ENCODE measurements around the gene STX8.
A peak's percentile ranks its signal among the peaks of the same experiment; 100 is the strongest.
"Not testable (repeated sequence)": the region's sequence is repeated elsewhere in the genome, so short reads cannot be mapped to it uniquely, and the experiment has no call there.

The STX8 gene

GRCh38 chr17:9509236-9509816, 66.3 kb downstream of the STX8 start:
- no peak for DNase-seq (ENCODE audit: low read depth)

- DNase-seq (ENCODE audit: low read depth): no peak
Observed at GRCh38 chr17:9499041-9499440, 76.6 kb downstream of the STX8 start.

DNA sequence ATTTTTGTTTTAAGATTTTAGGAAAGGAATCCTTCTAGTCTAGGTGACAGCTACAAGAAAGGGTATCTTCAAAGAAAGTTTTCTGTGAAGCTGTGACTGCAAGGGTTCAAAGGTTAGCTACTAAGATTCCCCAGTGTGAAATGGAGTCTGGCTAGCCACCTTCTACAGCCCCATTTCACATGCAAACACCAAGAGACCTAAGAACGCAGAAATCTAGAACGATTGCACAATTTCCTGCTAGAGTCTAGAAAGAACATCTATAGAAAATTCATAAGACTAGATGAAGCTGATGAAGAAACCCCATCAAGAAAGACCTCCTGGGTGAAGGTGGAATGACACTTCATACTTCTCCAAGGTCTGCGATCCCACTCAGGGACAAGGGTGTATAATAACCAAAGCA, 77.1 kb downstream of the STX8 start:
- DNase-seq (ENCODE audit: low read depth): no peak

- DNase-seq (ENCODE audit: low read depth): no peak
Observed at GRCh38 chr17:9488556-9488955, 87.1 kb downstream of the STX8 start.

GRCh38 chr17:9487406-9487805, 88.2 kb downstream of the STX8 start:
- no peak for DNase-seq (ENCODE audit: low read depth)

DNA sequence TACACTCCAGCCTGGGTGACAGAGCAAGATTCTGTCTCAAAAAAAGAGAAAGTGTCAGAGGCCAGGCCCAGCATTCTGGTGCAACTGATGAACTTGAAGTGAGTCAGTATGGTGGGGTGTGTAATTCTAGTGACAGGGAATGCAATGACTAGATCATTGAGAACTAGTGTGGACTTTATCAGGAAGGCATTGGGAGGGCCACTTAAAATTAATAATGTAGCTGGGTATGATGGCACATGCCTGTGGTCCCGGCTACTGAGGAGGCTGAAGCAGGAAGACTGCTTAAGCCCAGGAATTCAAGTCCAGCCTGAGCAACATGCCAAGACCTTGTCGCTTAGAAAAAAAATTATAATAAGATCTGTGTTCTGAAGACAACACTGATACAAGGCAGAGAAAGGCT, 90.8 kb downstream of the STX8 start:
- no peak for DNase-seq (ENCODE audit: low read depth)

- no peak for DNase-seq (ENCODE audit: low read depth)
Observed at GRCh38 chr17:9479964-9480363, 95.7 kb downstream of the STX8 start.

- no peak for DNase-seq (ENCODE audit: low read depth)
Observed at GRCh38 chr17:9478889-9479288, 96.7 kb downstream of the STX8 start.

DNA sequence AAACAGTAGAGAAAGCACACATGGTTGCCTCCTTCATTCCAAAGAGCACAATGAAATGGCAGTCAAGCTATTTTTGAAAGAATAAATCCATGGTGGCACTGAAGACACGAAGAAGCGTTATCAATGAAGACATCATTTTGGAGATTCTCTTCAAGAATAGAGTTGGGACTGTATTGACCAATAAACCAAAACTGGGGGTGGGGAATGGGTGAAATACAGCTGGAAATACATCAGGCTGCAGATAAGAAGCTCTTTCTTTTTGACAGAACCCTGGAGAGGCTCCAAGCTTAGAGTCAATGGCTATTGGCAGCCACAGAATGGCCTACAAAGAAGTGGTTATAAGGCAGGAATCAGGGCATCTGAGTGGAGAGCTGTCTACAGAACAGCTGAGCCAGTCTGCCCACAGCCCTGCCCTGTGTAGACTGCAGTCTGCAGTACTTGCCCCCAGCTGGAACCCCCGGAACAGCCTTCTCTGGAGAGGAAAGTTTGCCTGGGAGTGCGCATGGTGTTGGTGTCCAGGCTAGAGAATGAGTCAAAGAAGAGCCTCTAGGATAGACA, 100.4 kb downstream of the STX8 start:
- DNase-seq (ENCODE audit: low read depth): no peak

GRCh38 chr17:9473711-9474110, 101.9 kb downstream of the STX8 start:
- DNase-seq (ENCODE audit: low read depth): no peak

- DNase-seq (ENCODE audit: low read depth): no peak
Observed at GRCh38 chr17:9472541-9472940, 103.1 kb downstream of the STX8 start.

GRCh38 chr17:9472094-9472493, 103.5 kb downstream of the STX8 start:
- no peak for DNase-seq (ENCODE audit: low read depth)

DNA sequence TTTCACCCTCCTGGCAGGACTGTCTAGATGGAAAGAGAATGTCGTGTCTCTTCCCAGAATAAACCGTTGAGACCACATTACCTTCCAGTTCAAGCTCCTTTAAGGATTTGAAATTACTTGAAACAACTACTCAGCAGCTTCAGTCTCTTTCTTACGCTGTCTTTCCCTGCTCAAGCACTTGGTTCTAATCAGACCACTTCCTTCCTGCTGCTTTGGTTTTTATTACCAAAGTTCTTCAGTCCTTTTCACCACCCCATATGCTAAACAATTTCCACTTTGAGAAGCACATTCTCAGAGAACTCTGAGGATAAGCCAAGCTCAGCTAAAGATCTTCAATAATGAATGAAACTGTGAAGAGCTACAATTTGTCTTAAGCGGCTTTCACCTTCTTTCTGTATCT, 105.4 kb downstream of the STX8 start:
- peak; percentile 15 for DNase-seq (ENCODE audit: low read depth)

GRCh38 chr17:9468937-9469336, 106.7 kb downstream of the STX8 start:
- no peak for DNase-seq (ENCODE audit: low read depth)

- no peak for DNase-seq (ENCODE audit: low read depth)
Observed at GRCh38 chr17:9468532-9468931, 107.1 kb downstream of the STX8 start.

DNA sequence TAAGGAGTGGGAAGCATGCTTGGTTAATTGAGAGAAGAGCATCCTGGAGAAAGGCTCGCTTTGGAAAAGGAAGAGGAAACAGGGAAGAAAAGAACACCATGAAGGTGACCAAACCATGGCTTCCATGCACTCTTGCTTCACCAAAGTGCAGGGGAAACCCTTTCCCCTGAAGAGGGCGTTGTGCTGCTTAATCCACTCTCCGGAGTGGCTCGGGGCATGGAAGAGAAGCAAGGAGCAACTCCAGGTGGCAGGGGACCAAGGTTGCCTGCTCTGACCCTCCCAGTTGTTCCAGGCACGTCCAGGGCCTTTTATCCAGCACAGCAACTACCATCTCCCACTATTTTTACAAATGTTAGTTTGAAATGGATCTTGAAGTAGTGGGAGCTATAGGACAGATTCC, 108.1 kb downstream of the STX8 start:
- DNase-seq (ENCODE audit: low read depth): no peak

DNA sequence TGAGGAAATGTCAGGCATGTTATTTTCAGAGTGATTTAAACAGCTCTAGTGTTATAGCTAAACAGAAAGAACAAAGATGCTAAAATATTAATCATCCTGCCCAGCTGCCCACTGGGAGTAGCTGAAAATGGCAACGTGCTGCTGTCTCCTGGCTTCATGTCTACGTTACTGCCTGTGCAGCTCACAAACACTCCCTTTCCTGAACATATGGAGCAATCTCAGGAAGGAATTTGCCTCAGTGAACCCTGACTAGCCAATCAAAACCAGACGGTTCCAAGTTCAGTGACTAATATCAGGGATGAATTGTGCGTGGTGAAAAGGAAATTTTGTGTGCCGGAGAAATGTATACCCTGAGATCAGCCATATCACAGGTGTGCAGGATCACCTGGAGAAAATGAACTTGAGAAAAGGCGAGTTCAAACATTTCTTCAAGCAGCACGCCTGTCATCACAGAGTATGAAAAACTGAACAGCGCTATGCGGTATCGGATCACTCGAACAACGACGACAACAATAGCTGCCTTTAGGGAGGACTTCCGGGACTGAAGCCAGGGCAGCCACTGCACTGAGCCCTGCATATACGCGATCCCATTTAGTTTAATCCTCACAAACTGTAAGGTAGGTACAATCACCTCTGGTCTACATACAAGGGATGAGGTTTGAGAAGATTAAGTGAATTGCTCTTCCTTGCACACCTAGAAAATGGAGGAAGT, 110.3 kb downstream of the STX8 start:
- DNase-seq (ENCODE audit: low read depth): peak; percentile 84

- DNase-seq (ENCODE audit: low read depth): no peak
Observed at GRCh38 chr17:9457005-9457404, 118.6 kb downstream of the STX8 start.

DNA sequence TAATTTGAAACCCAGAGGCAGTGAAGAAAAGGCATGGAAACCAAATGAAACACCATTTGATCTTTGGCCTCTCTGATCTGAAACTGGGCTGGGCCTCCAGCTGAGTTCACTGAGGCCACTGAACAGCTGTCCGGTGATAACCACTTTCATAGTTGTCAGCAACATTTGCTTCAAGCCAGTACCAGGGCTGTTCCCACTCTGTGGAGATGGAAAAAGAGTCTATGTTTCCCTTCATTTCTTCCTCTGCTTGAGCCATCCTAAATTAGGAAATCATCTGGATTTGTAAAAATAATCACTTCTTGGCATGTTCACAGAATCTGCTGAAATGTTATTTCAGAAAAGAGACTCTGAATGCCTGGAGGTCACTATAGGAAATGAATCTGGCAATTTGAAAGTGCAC, 119.3 kb downstream of the STX8 start:
- peak; percentile 14 for DNase-seq (ENCODE audit: low read depth)

- DNase-seq (ENCODE audit: low read depth): no peak
Observed at GRCh38 chr17:9451934-9452333, 123.7 kb downstream of the STX8 start.

- not testable (repeated sequence) for DNase-seq (ENCODE audit: low read depth)
Observed at GRCh38 chr17:9447298-9447697, 128.3 kb downstream of the STX8 start.

DNA sequence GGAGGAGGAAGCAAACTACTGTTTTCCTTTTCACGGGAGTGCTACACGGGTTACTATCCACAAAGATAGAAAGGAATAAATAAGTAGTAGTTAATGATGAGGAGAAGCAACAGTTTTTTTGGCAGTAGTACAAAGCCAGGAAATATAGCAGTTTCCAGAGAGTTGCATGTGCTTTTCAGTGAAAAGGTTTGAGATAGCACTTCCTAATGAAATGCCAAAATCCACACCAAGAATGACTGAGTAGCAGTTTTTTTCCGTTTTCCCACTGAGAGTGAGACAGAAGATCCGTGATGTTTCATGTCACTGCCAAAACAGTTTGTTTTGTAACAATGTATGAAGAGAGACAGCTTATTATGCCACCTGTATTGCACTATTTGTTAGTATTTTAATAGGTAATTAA, 129.1 kb downstream of the STX8 start:
- no peak for DNase-seq (ENCODE audit: low read depth)

- no peak for DNase-seq (ENCODE audit: low read depth)
Observed at GRCh38 chr17:9445424-9445823, 130.2 kb downstream of the STX8 start.

GRCh38 chr17:9444687-9445086, 130.9 kb downstream of the STX8 start:
- DNase-seq (ENCODE audit: low read depth): no peak
